RPMI7951 (cell line): Measurements from ENCODE around the gene GJA4. TPM values are rescaled to one million over a fixed set of nuclear protein-coding genes. Genes with fewer than 3 reads are reported as not detected.

Experiments used
- DNase-seq: peaks from one replicate; pipeline ENCODE4 v3.0.0-alpha.2; 2012; ENCODE audit warnings: low read depth
- total RNA-seq: library from RNA; depleted of rRNA; stranded (reverse); fragments of >200 nt; shearing (Covaris generic); gene quantifications from 2 replicates; pipeline ENCODE4 v1.2.3, GENCODE V29; 2014; rRNA removed

The GJA4 gene
- total RNA-seq: not detected in 2 replicates

DNA sequence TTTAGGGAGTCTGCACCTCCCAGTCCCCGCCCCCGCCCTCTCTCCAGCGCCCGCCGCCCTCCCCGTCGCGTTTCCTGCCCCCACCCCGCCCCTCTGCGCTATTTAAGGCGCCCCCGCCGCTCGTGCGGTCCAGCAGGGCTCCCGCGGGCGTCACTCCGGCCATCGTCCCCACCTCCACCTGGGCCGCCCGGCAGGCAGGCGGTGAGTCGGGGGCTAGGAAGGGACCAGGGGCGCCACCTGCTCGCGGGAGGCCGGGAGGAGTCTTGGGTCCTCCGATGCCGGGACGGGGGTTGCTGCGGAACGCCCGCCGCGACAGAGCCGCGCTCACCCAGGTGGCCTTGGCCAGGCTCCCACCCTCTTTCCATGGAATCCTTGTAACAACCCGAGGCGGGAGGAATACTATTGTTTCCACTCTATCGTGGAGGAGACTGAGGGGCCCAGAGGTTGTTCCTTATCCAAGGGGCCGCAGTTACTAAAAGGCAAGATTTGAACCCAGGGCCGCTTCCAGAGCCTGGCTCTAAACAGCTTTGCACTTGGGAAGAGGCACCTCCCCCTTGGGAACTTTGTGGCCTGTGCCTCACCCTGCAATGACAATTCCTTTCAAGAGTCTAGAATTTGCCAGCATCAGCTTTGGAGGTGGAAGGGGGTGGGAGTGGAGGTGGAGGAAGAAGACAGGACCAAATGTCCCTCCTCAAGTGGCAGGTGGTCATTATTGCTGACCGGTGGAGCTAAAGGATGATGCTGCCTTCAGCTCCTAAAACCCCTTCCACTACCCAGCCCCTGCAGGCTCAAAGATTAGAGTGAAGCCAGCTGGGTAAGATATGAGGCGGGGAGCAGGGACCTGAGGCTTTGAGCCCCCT, at the start of gene GJA4:
TSS of gene GJA4 (plus strand) at position 132 of the 860 bp plus-strand sequence. CDS start 1,215 bp downstream, outside the sequence.
- no peak for DNase-seq

DNA sequence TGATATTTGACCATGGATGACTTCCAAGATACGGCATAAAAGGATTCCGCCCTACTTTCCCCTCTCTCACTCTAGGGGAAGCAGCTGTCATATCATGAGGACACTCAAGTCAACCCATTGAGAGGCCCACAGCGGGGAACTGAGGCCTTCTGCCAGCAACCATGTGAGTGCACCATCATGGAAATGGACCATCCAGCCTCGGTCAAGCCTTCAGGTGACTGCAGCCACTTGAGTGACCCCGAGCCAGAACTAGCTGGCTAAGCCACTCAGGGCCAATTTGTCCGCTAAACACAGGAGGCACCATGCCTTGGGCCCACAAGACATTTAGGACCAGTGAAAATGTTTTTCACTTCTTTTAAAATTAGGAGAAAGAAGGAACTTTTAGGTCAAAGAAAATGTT, 49.0 kb upstream of the GJA4 start:
- peak; percentile 22 for DNase-seq

DNA sequence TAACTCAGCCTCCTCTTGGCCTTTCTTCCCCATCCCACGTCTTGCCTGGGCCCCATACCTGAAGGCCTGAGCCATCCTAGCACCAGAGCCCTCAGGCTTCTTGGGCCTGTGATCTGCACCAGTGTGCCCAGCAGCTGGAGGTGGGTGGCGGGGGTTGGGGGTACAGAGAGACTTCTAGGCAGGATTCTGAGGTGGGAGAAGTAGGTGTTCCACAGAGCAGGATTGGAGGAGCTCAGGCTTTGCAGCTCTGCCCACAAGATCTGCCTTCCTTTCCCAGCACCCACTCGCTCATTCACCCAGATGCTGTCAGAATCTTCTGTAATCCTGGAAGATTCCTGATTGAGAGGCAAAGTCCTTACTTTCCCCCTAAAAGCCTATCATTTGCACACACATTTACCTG, 47.9 kb upstream of the GJA4 start:
- no peak for DNase-seq

DNA sequence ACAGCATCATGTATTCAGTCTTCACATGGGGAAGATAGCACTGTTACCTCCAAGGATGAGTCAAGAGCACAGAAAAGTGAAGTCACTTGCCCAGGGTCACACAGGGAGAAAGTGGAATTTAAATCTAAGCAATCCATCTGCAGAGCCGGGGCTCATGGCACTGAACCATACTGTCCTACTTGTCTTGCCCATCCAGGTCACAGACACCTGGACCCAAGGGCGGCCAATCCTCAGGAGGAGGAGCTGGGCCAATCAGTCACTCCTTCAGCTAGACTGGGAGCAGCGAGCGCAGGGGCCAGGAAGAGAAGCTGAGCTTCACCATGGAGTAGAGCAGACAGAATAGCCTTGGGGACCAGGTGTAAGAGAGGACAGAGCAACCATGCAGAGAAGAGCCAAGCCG, 47.1 kb upstream of the GJA4 start:
- DNase-seq: no peak

DNA sequence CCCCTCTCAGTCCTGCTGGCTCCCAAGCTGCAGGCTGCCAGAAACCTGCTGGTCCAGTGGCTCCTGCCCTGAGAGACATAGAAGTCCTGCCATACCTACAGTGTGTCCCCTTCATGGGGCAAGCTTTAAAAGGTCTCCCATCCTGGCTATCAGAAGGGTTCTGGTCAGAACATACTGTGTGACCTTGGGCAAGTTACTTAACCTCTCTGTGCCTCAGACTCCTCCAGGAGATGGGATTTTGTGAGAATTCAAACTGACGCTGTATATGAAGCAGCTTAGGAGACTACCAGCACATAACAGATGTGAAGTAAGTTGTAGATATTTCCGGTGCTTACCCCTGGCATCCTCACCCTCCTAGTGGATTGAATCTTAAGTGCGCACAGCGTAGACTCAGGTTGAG, 46.7 kb upstream of the GJA4 start:
- DNase-seq: no peak

DNA sequence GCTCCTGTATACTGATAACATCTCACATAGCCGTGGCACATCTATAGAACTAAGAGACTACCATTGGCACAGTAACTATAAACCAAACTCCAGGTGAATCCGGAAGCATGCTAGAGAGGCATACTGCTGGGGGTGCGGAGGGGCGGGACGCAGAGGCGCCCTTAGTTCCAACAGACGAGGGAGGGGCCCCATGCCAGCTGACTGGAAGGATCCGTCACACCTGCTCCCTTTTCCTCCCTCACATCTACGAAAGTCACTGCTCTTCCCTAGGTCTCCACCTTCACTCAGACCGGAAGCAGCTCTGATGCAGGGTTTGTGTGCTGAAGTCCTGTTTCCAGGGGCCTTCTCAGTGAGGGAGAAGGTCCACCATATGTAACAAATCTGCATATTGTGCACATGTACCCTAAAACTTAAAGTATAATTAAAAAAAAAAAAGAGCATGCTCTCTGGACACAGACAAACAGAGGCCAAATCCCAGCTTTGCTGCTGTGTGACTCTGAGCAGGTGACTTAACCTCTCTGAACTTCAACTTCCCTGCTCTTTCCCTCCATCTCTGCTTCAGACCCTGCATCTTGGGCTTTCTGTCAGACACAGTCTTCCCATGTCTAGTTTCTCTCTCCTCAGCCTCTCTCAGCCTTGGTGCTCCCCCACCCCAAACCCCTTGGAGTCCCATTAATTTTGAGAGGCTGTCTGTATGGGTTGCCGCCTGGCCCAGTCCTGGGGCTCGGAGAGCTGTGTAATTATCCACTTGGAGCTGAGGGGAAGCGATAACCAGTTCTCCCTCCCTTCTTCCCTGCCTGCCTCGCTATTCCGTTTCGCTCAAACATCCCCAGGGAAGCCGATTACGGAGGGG, 45.8 kb upstream of the GJA4 start:
- DNase-seq: no peak

DNA sequence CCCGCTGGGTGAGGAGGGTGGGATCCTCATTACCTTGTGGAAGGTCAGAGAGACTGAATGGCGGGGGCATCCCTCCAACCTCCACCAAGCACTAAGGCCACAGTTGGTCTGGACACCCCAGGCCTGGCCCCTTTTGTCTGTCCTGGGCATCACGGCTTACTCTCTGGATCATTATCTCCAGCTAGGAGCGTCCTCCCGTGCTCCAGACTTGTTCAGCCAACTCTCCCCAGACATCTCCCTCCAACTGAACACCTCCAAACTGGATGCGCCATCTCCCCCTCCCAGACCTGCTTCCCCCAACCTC, 45.2 kb upstream of the GJA4 start:
- DNase-seq: no peak

DNA sequence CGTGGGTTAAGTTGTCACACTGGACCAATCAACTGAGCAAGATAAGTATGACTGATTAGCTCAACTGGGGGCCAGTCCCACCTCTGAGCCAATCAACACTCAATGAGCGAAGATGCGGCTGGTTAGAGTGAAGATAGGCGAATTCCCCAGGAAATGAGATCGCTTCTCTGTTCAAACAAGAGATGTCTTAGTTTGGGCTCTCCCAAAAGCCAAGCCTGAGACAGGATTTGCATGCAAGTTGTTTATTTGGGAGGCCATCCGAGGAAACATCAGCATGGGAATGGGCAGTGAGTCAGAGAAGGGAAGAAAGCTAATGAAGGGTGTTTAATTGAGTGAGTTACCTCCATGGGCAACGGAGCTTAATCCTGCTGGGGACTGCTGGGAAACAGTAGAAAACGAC, 42.8 kb upstream of the GJA4 start:
- DNase-seq: no peak

DNA sequence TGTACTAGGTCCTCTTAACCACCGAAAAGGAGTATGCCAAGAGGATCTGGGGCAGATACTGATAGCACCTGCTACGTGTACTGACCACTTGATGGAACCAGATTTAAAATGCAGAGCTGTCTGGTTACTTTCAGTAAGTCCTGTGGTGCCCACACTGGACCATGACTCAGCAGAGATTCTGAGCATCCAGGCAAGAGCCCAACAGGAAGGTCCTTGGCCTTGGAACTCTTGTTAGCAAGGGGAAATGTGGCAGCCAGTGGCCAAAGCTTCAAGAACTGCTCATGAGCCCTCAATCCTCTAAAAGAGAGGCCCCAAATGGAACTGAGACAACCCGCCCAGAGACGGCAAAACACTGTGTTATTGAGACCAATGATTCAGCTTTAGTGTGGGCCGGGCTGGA, 42.2 kb upstream of the GJA4 start:
- DNase-seq: peak; percentile 18

DNA sequence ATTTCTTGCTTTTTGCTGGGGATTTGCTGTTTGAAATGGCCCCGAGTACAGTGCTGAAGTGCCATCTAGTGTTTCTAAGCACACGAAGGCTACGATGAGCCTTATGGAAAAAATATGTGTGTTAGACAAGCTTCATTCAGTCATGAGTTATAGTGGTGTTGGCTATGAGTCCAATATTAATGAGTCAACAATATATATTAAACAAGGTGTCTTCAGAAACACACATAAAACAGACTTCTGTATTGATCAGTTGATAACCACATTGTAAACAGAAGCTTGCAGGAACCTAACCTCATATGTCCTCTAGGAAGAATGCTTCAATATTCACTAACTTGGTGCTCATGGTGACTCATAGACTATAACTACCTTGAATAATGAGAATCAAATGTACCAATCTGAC, 39.6 kb upstream of the GJA4 start:
- DNase-seq: no peak

DNA sequence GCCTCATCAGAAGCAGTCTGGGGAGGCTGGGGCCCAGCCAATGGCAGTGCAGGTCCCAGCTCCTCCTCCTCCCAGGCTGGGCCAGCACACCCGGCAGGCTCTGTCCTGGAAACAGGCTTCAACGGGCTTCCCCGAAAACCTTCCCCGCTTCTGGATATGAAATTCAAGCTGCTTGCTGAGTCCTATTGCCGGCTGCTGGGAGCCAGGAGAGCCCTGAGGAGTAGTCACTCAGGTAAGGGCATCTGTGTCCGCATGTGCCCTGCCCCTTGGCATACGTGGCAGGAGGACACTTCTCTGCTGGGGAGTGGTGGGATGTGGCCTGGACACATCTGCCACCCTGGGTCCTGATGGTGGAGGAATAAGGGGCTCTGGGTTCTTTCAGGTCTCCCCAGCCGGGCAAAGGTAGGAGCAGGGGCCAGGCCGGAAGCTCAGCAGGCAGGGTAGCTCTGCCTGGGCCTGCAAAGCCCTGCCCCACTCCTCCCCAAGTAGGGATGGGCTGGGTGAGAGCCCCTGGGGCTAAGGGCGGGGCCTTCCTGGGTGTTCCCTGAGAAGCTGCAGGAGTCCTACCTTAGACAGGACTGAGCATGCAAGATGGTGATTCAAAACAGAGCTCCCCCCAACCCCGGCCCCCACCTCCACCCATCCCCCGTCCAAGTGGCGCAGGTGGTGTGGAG, 37.7 kb upstream of the GJA4 start, which contains the start of gene GJB5:
TSS of gene GJB5 (plus strand) at position 84 of the 674 bp plus-strand sequence. CDS start 2,284 bp downstream, outside the sequence.
- DNase-seq: no peak

DNA sequence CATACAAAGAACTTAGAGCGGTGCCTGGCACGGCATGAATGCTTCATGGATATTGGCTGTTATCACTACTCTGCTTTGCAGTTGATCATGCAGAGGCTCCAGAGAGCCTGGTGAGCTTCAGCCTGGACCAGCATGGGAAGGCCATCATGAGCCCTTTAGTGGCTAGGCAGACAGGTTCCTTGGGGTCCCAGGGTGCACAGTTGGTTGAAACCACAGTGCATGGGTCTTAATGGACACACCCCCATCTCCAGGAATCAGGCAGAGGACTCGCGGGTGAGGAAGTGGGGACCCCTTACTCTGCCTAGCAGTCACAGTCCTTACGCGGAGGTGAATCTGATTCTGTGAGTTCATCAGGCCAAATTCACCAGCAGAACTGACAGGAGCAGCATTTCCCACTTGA, 36.8 kb upstream of the GJA4 start:
- DNase-seq: no peak

DNA sequence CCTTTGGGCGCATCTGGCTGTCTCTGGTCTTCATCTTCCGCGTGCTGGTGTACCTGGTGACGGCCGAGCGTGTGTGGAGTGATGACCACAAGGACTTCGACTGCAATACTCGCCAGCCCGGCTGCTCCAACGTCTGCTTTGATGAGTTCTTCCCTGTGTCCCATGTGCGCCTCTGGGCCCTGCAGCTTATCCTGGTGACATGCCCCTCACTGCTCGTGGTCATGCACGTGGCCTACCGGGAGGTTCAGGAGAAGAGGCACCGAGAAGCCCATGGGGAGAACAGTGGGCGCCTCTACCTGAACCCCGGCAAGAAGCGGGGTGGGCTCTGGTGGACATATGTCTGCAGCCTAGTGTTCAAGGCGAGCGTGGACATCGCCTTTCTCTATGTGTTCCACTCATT, 35.4 kb upstream of the GJA4 start:
- DNase-seq: no peak

DNA sequence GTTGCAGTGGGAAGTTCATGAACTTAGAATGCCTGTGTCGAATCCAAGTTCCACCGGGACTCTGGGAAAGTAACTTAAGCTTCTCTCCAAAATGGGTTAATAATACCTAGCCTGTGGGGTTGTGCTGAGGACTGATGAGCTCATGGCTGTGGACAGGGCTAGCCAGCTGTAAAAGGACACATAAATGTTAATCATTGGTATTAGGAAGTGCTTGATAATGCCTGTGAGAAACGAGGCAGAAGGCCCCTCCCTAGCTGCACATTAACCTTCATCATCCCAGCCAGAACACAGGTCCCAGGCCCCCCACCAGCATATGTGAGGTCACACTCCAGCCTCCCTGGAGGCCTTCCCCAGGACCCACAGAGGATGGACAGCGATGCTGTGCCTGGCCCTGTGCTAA, 34.0 kb upstream of the GJA4 start:
- no peak for DNase-seq

DNA sequence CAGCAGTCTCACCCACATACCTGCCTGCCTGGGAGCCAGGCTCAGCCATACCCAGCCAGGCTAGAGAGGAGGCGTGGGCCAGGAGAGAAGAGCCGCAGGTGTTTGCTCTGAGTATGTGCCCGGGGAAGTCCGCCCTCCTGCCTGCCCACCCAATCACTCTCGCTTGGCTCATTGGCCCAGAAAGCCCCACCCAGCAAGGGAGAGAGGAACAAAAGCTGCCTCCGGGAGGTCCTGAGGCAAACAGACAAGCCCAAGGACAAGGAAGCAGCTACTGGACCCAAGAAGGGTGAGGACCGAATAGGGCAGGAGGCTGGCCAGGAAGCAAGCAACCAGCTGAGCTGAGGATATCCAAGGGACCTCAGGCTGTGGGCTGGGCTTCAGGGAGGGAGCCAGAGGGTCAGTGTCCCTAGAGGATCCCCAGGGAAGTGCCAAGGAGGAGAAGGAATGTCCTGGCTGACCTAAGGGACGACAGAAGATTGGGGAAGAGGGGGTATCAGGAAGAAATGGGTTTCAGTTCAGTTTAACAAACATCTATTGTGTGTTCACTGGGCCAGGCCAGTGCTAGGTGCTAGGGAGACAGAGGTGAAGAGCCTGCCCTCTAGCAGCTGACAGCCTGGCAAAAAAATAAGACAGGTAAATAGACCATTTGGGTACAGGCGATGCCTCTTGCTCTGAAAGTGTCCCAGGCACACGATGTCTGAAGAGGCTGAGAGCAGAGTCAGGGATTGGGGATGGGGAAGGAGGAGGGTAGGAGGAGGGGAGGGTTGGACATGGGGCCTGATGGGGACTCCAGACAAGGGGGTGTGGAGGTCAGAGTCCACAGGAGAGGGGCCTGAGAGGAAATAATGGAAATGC, 33.1 kb upstream of the GJA4 start, which contains the start of gene GJB4:
TSS of gene GJB4 (plus strand) at position 238 of the 855 bp plus-strand sequence. CDS start 1,515 bp downstream, outside the sequence.
- DNase-seq: no peak

DNA sequence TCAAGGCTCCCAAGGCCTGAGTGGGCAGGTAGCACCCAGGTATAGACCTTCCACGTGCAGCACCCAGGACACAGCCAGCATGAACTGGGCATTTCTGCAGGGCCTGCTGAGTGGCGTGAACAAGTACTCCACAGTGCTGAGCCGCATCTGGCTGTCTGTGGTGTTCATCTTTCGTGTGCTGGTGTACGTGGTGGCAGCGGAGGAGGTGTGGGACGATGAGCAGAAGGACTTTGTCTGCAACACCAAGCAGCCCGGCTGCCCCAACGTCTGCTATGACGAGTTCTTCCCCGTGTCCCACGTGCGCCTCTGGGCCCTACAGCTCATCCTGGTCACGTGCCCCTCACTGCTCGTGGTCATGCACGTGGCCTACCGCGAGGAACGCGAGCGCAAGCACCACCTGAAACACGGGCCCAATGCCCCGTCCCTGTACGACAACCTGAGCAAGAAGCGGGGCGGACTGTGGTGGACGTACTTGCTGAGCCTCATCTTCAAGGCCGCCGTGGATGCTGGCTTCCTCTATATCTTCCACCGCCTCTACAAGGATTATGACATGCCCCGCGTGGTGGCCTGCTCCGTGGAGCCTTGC, 31.5 kb upstream of the GJA4 start:
- DNase-seq: no peak

DNA sequence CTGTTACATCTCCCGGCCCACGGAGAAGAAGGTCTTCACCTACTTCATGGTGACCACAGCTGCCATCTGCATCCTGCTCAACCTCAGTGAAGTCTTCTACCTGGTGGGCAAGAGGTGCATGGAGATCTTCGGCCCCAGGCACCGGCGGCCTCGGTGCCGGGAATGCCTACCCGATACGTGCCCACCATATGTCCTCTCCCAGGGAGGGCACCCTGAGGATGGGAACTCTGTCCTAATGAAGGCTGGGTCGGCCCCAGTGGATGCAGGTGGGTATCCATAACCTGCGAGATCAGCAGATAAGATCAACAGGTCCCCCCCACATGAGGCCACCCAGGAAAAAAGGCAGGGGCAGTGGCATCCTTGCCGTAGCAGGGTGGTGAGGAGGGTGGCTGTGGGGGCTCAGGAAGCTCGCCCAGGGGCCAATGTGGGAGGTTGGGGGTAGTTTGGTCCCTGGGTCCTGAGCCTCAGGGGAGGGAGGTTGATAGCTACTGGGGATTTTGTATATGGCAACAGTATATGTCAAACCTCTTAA, 31.0 kb upstream of the GJA4 start:
- no peak for DNase-seq

DNA sequence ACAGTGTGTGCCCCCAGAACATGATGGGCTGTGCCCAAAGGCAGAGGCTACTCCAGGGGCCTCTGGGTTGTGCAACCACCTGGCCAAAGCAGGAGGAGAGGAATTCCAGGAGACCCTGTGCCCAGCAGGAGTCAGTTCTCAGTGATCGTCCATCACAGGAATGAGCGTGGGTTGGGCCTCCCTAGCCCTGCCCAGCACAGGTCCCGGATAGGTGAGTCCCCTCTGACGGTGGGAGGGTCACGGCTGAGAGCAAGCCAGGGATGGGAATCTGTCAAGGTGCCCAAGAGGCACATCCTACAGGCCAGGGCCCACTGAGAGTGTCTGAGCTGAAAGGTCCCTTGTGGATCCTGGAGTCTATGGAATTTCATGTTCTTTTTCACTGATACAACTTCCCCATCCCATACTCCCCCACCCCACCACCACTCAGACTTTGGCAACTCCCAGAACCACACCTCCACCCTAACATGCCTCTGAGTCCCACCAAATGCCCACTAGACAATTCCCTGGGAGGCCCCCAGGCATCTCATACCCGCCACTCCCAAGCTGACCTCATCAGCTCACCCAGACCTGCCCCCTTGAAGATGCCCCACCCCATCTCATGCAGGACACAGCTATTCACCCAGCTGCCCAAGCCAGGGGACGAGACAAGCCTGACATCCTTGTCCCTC, 30.2 kb upstream of the GJA4 start:
- no peak for DNase-seq

DNA sequence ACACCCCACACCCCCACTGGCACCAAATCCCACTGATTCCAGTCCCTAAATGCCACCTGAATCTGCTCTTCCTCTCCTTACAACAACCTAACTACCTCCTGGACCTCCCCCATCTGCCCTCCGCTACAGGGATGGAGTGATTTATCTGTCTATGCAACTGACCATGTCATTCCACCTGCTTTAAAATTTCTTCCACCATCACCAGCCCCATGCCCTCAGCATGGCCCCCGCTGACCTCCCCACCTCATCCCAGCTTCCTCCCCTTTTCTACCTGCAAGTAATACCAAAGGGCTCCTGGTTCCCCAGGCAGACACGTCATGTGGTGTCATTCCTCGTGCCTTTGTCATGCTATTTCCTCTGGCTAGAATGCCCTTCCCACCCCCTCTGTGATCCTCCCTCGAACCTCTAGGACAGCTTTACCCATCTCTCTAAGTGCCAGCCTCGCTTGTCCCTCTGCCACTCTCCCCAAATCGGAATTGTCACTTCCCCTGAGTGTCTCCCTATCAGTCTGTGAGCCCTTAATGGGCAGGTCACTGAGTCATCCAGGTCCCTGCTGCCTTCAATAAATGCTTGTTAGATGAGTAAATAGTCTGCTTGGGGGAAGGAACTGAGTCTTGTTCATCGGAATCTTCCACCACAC, 29.5 kb upstream of the GJA4 start:
- DNase-seq: peak; percentile 37

DNA sequence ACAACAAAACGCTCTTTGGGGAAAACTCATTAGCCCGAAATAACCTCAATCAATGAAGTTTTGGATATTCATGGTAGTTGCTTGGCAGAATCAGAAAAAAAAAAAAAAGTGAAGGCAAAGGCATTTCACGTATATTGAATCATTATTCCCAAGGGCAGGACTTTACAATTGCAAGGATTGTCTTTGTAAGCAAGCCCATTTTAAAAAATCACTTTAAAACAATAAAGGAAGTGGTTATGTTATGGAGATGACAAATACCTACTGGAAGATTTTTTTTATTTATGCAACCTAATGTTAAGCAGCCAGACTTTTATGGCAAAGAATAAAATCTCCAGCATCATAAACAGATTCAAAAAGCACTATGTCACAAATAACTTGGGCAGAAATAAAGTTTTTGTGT, 23.9 kb upstream of the GJA4 start:
- no peak for DNase-seq
